ENCODE data around the gene SNUPN. TPM values are rescaled to one million over a fixed set of nuclear protein-coding genes. Genes with fewer than 3 reads are reported as not detected.
"Not testable (repeated sequence)": the region's sequence is repeated elsewhere in the genome, so short reads cannot be mapped to it uniquely, and the experiment has no call there.

The SNUPN gene
- total and polyA plus RNA-seq, 2 of the 4 experiments (the other 2 are of a cell fraction) = 23.8 to 24.1 TPM

GRCh38 chr15:75559360-75559759 lies 66.2 kb downstream of the SNUPN start:
- H4K5ac ChIP-seq (ENCODE audit: low read depth, low read length); in situ Hi-C loops (cut with MboI; ENCODE audit: low sequenced_read_pairs); H2AFZ ChIP-seq (replicated peaks; ENCODE audit: low read length, poor library complexity); H4K91ac ChIP-seq (ENCODE audit: insufficient read depth, low read depth, low read length); H3K18ac ChIP-seq (ENCODE audit: low read depth, low read length); intact Hi-C loops (cut with micrococcal nuclease); ATAC-seq (ENCODE audit: low read depth); H2AK9ac ChIP-seq (replicated peaks; ENCODE audit: low read depth, low read length, poor library complexity); H2BK120ac ChIP-seq (ENCODE audit: low read depth, low read length); H3K9me3 ChIP-seq (ENCODE audit: control insufficient read depth, insufficient read depth, low read length); H3K56ac ChIP-seq (ENCODE audit: extremely low read depth, insufficient read depth, low read length); H4K8ac ChIP-seq (ENCODE audit: low read depth in 2 of 2, low read length in 2 of 2); H2AK5ac ChIP-seq (ENCODE audit: low read depth, low read length); H2BK5ac ChIP-seq (ENCODE audit: low read depth, low read length, poor library complexity, severe bottlenecking); DNase-seq; CTCF ChIA-PET; H3K4ac ChIP-seq (ENCODE audit: low read depth, low read length); H2BK20ac ChIP-seq (ENCODE audit: low read depth, low read length); H3K36me3 ChIP-seq (ENCODE audit: control insufficient read depth, insufficient read depth, low read length); H3K4me1 ChIP-seq (ENCODE audit: control insufficient read depth, insufficient read depth, low read length); H3K27ac ChIP-seq (ENCODE audit: insufficient read depth, low read length); H3K4me2 ChIP-seq (ENCODE audit: low read depth, low read length); dilution Hi-C loops (cut with HindIII; ENCODE audit: low sequenced_read_pairs, unreplicated experiment); H3K4me3 ChIP-seq (ENCODE audit: insufficient read depth, low read depth, low read length); H2BK15ac ChIP-seq (ENCODE audit: low read depth, low read length); H3K27me3 ChIP-seq (ENCODE audit: control insufficient read depth, insufficient read depth, low read length); BruUV-seq (replicated peaks); H3K9me1 ChIP-seq (ENCODE audit: insufficient read depth, low read length); H3K23ac ChIP-seq (ENCODE audit: low read depth, low read length); POLR2A ChIA-PET (ENCODE audit: unreplicated experiment); H3K14ac ChIP-seq (replicated peaks; ENCODE audit: low read depth, low read length); H3K9ac ChIP-seq (ENCODE audit: low read depth, low read length): not testable (repeated sequence)
- peaks cover 38% of the 10 kb centered on the region for H4K20me1 ChIP-seq (ENCODE audit: insufficient read depth, low read length)
- H3K79me1 ChIP-seq (ENCODE audit: low read depth in 1 of 2, low read length in 2 of 2) = peaks cover 32 to 64% of the 10 kb centered on the region in 2 experiments
- WGBS, 2 experiments (ENCODE audit: extremely low coverage in 2 of 2, insufficient read length in 1 of 2) = no CpG with 5 or more reads among the region's 6 CpGs

DNA sequence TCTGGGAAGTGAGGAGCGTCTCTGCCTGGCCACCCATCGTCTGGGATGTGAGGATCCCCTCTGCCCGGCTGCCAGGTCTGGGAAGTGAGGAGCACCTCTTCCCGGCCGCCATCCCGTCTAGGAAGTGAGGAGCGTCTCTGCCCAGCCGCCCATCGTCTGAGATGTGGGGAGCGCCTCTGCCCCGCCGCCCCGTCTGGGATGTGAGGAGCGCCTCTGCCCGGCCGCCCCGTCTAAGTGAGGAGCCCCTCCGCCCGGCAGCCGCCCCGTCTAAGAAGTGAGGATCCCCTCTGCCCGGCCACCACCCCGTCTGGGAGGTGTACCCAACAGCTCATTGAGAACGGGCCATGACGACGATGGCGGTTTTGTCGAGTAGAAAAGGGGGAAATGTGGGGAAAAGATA lies 66.6 kb downstream of the SNUPN start:
- not testable (repeated sequence) for H3K18ac ChIP-seq (ENCODE audit: low read depth, low read length); H3K14ac ChIP-seq (replicated peaks; ENCODE audit: low read depth, low read length)

More for the DNA sequence above, 66.6 kb downstream of the SNUPN start:
- H2BK20ac ChIP-seq (ENCODE audit: low read depth, low read length); H2BK15ac ChIP-seq (ENCODE audit: low read depth, low read length); dilution Hi-C loops (cut with HindIII; ENCODE audit: low sequenced_read_pairs, unreplicated experiment); DNase-seq; H3K9me1 ChIP-seq (ENCODE audit: insufficient read depth, low read length); H3K27ac ChIP-seq (ENCODE audit: insufficient read depth, low read length); H2BK5ac ChIP-seq (ENCODE audit: low read depth, low read length, poor library complexity, severe bottlenecking); H2AFZ ChIP-seq (replicated peaks; ENCODE audit: low read length, poor library complexity); H3K4me1 ChIP-seq (ENCODE audit: control insufficient read depth, insufficient read depth, low read length); H3K36me3 ChIP-seq (ENCODE audit: control insufficient read depth, insufficient read depth, low read length); in situ Hi-C loops (cut with MboI; ENCODE audit: low sequenced_read_pairs); H3K4ac ChIP-seq (ENCODE audit: low read depth, low read length); POLR2A ChIA-PET (ENCODE audit: unreplicated experiment); H3K56ac ChIP-seq (ENCODE audit: extremely low read depth, insufficient read depth, low read length); intact Hi-C loops (cut with micrococcal nuclease); H3K4me3 ChIP-seq (ENCODE audit: insufficient read depth, low read depth, low read length); H4K5ac ChIP-seq (ENCODE audit: low read depth, low read length); H3K9ac ChIP-seq (ENCODE audit: low read depth, low read length); H3K27me3 ChIP-seq (ENCODE audit: control insufficient read depth, insufficient read depth, low read length); ATAC-seq (ENCODE audit: low read depth); CTCF ChIA-PET; BruUV-seq (replicated peaks); H2BK120ac ChIP-seq (ENCODE audit: low read depth, low read length); H3K23ac ChIP-seq (ENCODE audit: low read depth, low read length); H4K91ac ChIP-seq (ENCODE audit: insufficient read depth, low read depth, low read length); H2AK5ac ChIP-seq (ENCODE audit: low read depth, low read length); H4K8ac ChIP-seq (ENCODE audit: low read depth in 2 of 2, low read length in 2 of 2); H2AK9ac ChIP-seq (replicated peaks; ENCODE audit: low read depth, low read length, poor library complexity); H3K9me3 ChIP-seq (ENCODE audit: control insufficient read depth, insufficient read depth, low read length); H3K4me2 ChIP-seq (ENCODE audit: low read depth, low read length): not testable (repeated sequence)
- no CpG with 5 or more reads among the region's 28 CpGs for WGBS, 2 experiments (ENCODE audit: extremely low coverage in 2 of 2, insufficient read length in 1 of 2)
- Histone ChIP-seq H3K79me1 (ENCODE audit: low read depth in 1 of 2, low read length in 2 of 2) (peaks cover 32 to 65% of the 10 kb centered on the region in 2 experiments), H4K20me1 (ENCODE audit: insufficient read depth, low read length) (peaks cover 37% of the 10 kb centered on the region)
